ENCODE data around the gene PTPRK. TPM values are rescaled to one million over a fixed set of nuclear protein-coding genes. Genes with fewer than 3 reads are reported as not detected.

PTPRK gene
- total and polyA plus RNA-seq, 8 donors = 57.0 to 90.4 (median 78.6) TPM

GRCh38 chr6:128192972-128193371 lies 327.4 kb downstream of the PTPRK start:
- Histone ChIP-seq H3K9me3 (no peaks in the 10 kb centered on the region), H3K4me1 (no peaks in the 10 kb centered on the region), H3K27ac (no peak overlapping the region), H3K36me3 (no peaks in the 10 kb centered on the region), H3K4me3 (no peak overlapping the region), H3K27me3 (no peaks in the 10 kb centered on the region)
- DNase-seq = no peak
- intact Hi-C loops (cut with DNase I) = no loop called here
- no peak for ATAC-seq
- TF ChIP-seq, protein P1, sequence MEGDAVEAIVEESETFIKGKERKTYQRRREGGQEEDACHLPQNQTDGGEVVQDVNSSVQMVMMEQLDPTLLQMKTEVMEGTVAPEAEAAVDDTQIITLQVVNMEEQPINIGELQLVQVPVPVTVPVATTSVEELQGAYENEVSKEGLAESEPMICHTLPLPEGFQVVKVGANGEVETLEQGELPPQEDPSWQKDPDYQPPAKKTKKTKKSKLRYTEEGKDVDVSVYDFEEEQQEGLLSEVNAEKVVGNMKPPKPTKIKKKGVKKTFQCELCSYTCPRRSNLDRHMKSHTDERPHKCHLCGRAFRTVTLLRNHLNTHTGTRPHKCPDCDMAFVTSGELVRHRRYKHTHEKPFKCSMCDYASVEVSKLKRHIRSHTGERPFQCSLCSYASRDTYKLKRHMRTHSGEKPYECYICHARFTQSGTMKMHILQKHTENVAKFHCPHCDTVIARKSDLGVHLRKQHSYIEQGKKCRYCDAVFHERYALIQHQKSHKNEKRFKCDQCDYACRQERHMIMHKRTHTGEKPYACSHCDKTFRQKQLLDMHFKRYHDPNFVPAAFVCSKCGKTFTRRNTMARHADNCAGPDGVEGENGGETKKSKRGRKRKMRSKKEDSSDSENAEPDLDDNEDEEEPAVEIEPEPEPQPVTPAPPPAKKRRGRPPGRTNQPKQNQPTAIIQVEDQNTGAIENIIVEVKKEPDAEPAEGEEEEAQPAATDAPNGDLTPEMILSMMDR (IDR thresholded peaks at IDR 0.05) = no peak

- H3K9me3 ChIP-seq = no peaks in the 10 kb centered on the region
These were observed 331.7 kb downstream of the PTPRK start for GRCh38 chr6:128188678-128189077.

DNA sequence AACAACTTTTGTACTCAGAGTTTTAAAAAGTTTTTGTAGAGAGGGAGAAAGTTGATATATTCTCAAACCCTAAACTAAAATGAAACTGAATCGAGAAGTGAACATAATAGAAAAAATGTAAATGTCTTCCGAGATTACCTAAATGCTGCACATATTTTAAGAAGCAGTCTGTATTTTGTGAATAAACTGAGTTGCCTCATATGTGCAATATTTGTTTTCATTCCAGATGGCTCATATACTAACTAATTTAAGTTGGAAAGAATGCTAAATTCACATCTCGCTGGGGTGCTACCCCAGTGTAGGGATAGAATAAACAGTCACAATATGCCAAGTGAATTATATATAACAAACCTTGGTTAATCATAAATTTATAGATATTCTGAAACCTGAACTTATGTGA lies 333.7 kb downstream of the PTPRK start:
- intact Hi-C loops (cut with DNase I) = no loop called here
- H3K27ac ChIP-seq = no peak overlapping the region
- H3K36me3 ChIP-seq = peaks cover 0 to 4% of the 10 kb centered on the region in 2 donors
- no peaks in the 10 kb centered on the region for H3K9me3 ChIP-seq
- ATAC-seq (no peak), DNase-seq (no peak)
- TF ChIP-seq, protein P1 (IDR thresholded peaks at IDR 0.05) = no peak
- H3K4me3 ChIP-seq = no peak overlapping the region
- H3K4me1 ChIP-seq = no peaks in the 10 kb centered on the region
- H3K27me3 ChIP-seq = no peaks in the 10 kb centered on the region

More at GRCh38 chr6:128188678-128189077, 331.7 kb downstream of the PTPRK start:
- H3K4me3 ChIP-seq = no peak overlapping the region
- H3K36me3 ChIP-seq = peaks cover 0 to 2% of the 10 kb centered on the region in 2 donors
- intact Hi-C loops (cut with DNase I) = no loop called here
- DNase-seq (no peak), ATAC-seq (no peak)
- no peak overlapping the region for H3K27ac ChIP-seq
- H3K27me3 ChIP-seq = no peaks in the 10 kb centered on the region
- no peaks in the 10 kb centered on the region for H3K4me1 ChIP-seq
- TF ChIP-seq, protein P1 (IDR thresholded peaks at IDR 0.05) = no peak

DNA sequence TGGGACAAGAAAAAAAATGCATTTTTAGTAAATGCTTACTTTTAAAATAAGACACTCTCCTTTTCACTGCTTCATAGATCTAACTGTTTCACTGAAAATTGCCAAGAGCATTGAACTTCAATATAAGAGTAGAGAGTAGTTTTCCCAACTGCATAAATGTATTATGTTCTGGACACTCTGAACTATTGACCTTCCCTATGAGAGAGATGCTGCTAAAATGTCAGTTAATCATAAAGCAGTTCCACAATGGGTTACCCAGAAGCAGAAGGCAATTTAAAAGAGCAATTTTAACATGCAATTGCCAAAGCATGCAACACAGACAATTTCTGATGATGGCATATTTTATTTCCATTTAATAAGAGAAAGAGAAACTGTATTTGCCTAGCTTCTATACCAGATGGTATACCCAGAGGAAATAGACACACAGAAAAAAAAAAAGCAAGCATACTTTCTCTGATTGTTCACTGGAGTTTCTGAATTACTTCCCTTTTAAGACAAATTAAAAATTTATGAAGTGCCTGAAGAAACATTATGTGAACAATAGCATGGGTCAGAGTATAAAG lies 340.4 kb downstream of the PTPRK start:
- H3K4me1 ChIP-seq = no peaks in the 10 kb centered on the region
- H3K36me3 ChIP-seq = peaks cover 0 to 4% of the 10 kb centered on the region in 2 donors
- H3K27me3 ChIP-seq = no peaks in the 10 kb centered on the region
- no peak overlapping the region for H3K27ac ChIP-seq
- TF ChIP-seq, protein P1 (IDR thresholded peaks at IDR 0.05) = no peak
- no peak overlapping the region for H3K4me3 ChIP-seq
- H3K9me3 ChIP-seq = no peaks in the 10 kb centered on the region
- DNase-seq (peak in 1 of 4 donors; percentile 1), ATAC-seq (no peak)
- intact Hi-C loops (cut with DNase I) = no loop called here

DNA sequence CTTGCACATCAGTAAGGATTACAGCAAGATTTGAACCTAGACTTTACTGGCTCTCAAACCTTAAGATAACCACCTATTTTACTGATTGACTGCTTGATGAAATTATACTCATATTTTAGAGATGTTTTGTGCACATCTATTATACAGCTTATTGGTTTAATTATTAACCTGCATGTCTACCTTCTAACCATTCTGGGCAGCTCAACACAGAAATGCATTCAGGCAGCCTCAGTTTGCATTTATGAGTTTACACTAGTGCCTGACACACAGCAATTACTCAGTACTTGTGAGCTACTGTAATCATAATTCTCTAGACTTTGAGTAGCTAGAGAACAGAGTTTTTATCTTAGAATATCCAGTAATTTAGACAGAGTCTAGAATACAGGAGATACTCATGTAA lies 345.7 kb downstream of the PTPRK start:
- H3K27me3 ChIP-seq = no peaks in the 10 kb centered on the region
- ATAC-seq (no peak), DNase-seq (no peak)
- H3K4me1 ChIP-seq = no peaks in the 10 kb centered on the region
- H3K9me3 ChIP-seq = no peaks in the 10 kb centered on the region
- no peak overlapping the region for H3K27ac ChIP-seq
- no peak overlapping the region for H3K4me3 ChIP-seq
- TF ChIP-seq, protein P1 (IDR thresholded peaks at IDR 0.05) = no peak
- intact Hi-C loops (cut with DNase I) = no loop called here
- no peaks in the 10 kb centered on the region for H3K36me3 ChIP-seq

All from left lung (tissue), 10 donors.